SK-N-SH treated with all-trans-retinoic acid at 6 μM for 48 hours (cell line): ENCODE data around the gene MVD.

ENCODE experiments used
- RARB ChIP-seq: fragments of 250-450 bp; sonication (Bioruptor Pico); IDR thresholded peaks from 2 replicates; pipeline ENCODE4 v1.8.0; 2021; ENCODE audit warnings: mild to moderate bottlenecking, moderate library complexity
- ZFP3 ChIP-seq: fragments of 250-450 bp; sonication (Bioruptor Pico); IDR thresholded peaks from 2 replicates; pipeline ENCODE4 v1.5.0; 2020; ENCODE audit warnings: mild to moderate bottlenecking, moderate library complexity
- ZFP30 ChIP-seq: fragments of 450-650 bp; formaldehyde crosslinking; IDR thresholded peaks from 2 replicates; pipeline ENCODE4 v1.5.0; 2022; ENCODE audit warnings: mild to moderate bottlenecking, moderate library complexity
- ZNF70 ChIP-seq: fragments of 450-650 bp; formaldehyde crosslinking; IDR thresholded peaks from 2 replicates; pipeline ENCODE4 v1.5.0; 2020; ENCODE audit warnings: mild to moderate bottlenecking, moderate library complexity
- TF ChIP-seq, protein P1 (sequence below): fragments of 250-450 bp; sonication (Bioruptor Pico); IDR thresholded peaks from 2 replicates; pipeline ENCODE4 v1.5.1; 2020; ENCODE audit warnings: low read depth, mild to moderate bottlenecking, moderate library complexity

DNA sequence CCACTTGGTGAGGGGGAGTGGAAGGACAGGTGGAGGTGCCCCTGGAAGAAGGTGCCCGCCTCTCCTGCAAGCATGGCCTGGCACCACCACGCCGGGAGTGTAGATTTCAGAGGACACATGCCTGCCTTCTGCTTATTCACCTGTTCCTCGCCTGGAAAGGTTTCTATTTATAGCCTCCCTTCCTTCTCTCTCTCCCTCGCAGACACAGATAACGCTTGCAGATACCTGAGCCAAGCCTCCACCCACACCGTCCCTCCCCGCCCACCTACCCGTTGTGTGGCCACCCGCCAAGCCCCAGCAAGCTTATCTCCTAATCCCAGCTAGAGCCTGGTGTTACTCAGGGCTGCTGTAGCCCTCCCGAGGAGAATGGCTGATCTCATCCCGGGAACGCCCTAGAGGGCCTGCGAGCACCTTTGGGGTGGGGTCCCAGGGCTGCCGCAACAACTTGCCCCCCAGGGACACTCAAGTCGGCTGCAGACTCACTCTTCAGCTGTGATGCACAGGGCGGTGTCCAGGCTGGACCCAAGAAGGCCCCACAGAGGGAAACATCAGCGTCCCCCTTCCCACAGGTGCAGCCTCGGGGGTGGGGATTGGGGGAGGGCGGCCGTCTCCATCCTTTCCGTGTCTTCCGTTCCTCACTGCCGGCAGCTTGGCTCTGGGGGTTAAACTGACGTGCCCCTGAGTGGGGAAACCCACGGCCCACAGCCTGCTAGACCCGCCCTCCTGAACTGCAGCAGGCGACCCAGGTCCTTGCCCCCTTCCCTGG, 25.3 kb upstream of the MVD start:
- TF ChIP-seq, protein P1, sequence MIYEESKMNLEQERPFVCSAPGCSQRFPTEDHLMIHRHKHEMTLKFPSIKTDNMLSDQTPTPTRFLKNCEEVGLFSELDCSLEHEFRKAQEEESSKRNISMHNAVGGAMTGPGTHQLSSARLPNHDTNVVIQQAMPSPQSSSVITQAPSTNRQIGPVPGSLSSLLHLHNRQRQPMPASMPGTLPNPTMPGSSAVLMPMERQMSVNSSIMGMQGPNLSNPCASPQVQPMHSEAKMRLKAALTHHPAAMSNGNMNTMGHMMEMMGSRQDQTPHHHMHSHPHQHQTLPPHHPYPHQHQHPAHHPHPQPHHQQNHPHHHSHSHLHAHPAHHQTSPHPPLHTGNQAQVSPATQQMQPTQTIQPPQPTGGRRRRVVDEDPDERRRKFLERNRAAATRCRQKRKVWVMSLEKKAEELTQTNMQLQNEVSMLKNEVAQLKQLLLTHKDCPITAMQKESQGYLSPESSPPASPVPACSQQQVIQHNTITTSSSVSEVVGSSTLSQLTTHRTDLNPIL, result no peak
- no peak for TF ChIP-seq ZFP3 (CRISPR knock-in tag)
- TF ChIP-seq RARB (CRISPR knock-in tag), result no peak
- TF ChIP-seq ZFP30, result no peak
- TF ChIP-seq ZNF70 (CRISPR knock-in tag), result no peak
